ENCODE results near the gene GUCY2F.

Gene GUCY2F

DNA sequence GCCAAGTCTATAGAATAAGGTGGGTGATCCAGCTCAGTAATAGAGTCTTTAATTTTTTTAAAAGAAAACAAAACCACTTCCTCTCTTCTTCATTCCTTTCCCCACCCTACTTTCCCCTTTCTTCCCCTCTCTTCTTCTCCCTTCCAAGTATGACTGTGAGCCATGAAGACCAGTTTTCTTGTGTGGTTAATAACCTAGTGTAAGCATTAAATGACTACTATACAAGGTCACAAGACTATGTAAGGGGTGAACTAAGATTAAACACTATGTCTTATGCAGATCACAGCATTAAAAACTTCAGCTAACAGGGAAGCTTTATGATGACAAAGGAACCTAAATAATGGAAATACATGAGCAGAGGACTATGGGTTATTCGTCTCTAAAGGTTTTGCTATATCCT, 135.4 kb downstream of the GUCY2F start:
- no peaks in the 10 kb centered on the region for H4K20me1 ChIP-seq (ENCODE audit: insufficient read depth, low read length, poor library complexity, severe bottlenecking)
- no peaks in the 10 kb centered on the region for H3K27me3 ChIP-seq (ENCODE audit: insufficient read depth, low read length, poor library complexity, severe bottlenecking)
- H3K36me3 ChIP-seq (ENCODE audit: insufficient read depth, low read length) = no peaks in the 10 kb centered on the region
- H3K9me2 ChIP-seq (replicated peaks; ENCODE audit: low read depth, low read length) = no peaks in the 10 kb centered on the region
- no peak for TF ChIP-seq EZH2phosphoT487 (IDR thresholded peaks at IDR 0.05; ENCODE audit: borderline replicate concordance)
- no peak for TF ChIP-seq CTCF (conservative IDR thresholded peaks at IDR 0.05; ENCODE audit: low read length)
- no peak overlapping the region for H3K4me2 ChIP-seq (ENCODE audit: low read depth, low read length, poor library complexity, severe bottlenecking)
- H3K4me3 ChIP-seq (ENCODE audit: low read length, poor library complexity, severe bottlenecking) = no peak overlapping the region
- H3F3A ChIP-seq (ENCODE audit: low read depth) = no peaks in the 10 kb centered on the region
- H3K9me3 ChIP-seq (ENCODE audit: insufficient read depth, low read depth, low read length) = no peaks in the 10 kb centered on the region
- H3K9ac ChIP-seq (ENCODE audit: low read depth, low read length, poor library complexity, severe bottlenecking) = no peak overlapping the region
- no peak overlapping the region for H2AFZ ChIP-seq (ENCODE audit: low read length)
- H3K4me1 ChIP-seq (ENCODE audit: insufficient read depth, low read length, poor library complexity, severe bottlenecking) = peaks cover 22% of the 10 kb centered on the region
- no peaks in the 10 kb centered on the region for H3K79me2 ChIP-seq (ENCODE audit: insufficient read depth, low read length)

GRCh38 chrX:109345856-109346255, 136.0 kb downstream of the GUCY2F start:
- no peaks in the 10 kb centered on the region for H3K9me3 ChIP-seq (ENCODE audit: insufficient read depth, low read depth, low read length)
- no peaks in the 10 kb centered on the region for H3K27me3 ChIP-seq (ENCODE audit: insufficient read depth, low read length, poor library complexity, severe bottlenecking)
- H3K9ac ChIP-seq (ENCODE audit: low read depth, low read length, poor library complexity, severe bottlenecking) = no peak overlapping the region
- H3K79me2 ChIP-seq (ENCODE audit: insufficient read depth, low read length) = no peaks in the 10 kb centered on the region
- no peak overlapping the region for H3K4me3 ChIP-seq (ENCODE audit: low read length, poor library complexity, severe bottlenecking)
- H3K9me2 ChIP-seq (replicated peaks; ENCODE audit: low read depth, low read length) = no peaks in the 10 kb centered on the region
- no peak overlapping the region for H2AFZ ChIP-seq (ENCODE audit: low read length)
- peaks cover 22% of the 10 kb centered on the region for H3K4me1 ChIP-seq (ENCODE audit: insufficient read depth, low read length, poor library complexity, severe bottlenecking)
- no peaks in the 10 kb centered on the region for H3F3A ChIP-seq (ENCODE audit: low read depth)
- TF ChIP-seq CTCF (conservative IDR thresholded peaks at IDR 0.05; ENCODE audit: low read length) = no peak
- no peak for TF ChIP-seq EZH2phosphoT487 (IDR thresholded peaks at IDR 0.05; ENCODE audit: borderline replicate concordance)
- H4K20me1 ChIP-seq (ENCODE audit: insufficient read depth, low read length, poor library complexity, severe bottlenecking) = no peaks in the 10 kb centered on the region
- H3K36me3 ChIP-seq (ENCODE audit: insufficient read depth, low read length) = no peaks in the 10 kb centered on the region
- H3K4me2 ChIP-seq (ENCODE audit: low read depth, low read length, poor library complexity, severe bottlenecking) = no peak overlapping the region

DNA sequence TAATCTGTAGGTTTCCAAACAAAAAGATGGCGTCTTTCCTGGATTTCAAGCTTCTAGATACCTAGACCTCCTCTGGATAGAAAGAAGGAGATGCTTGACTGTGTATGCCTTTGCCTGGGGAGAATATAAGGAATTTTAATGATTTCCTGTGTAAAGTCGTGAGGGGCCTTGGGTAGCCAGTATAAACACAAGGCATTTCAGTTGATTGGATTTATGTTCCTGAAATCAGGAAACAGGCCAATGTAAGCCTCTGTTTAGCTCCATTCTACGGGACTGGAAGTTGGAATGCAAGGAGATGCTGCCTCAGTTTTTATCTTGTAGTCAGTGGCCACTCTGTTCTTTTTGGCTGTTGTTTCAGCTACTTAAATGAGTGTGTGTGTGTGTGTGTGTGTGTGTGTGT, 137.2 kb downstream of the GUCY2F start:
- H3K36me3 ChIP-seq (ENCODE audit: insufficient read depth, low read length) = no peaks in the 10 kb centered on the region
- no peaks in the 10 kb centered on the region for H3F3A ChIP-seq (ENCODE audit: low read depth)
- H4K20me1 ChIP-seq (ENCODE audit: insufficient read depth, low read length, poor library complexity, severe bottlenecking) = no peaks in the 10 kb centered on the region
- peaks cover 22% of the 10 kb centered on the region for H3K4me1 ChIP-seq (ENCODE audit: insufficient read depth, low read length, poor library complexity, severe bottlenecking)
- H3K9ac ChIP-seq (ENCODE audit: low read depth, low read length, poor library complexity, severe bottlenecking) = no peak overlapping the region
- no peak for TF ChIP-seq EZH2phosphoT487 (IDR thresholded peaks at IDR 0.05; ENCODE audit: borderline replicate concordance)
- no peak for TF ChIP-seq CTCF (conservative IDR thresholded peaks at IDR 0.05; ENCODE audit: low read length)
- H3K79me2 ChIP-seq (ENCODE audit: insufficient read depth, low read length) = no peaks in the 10 kb centered on the region
- no peak overlapping the region for H3K4me2 ChIP-seq (ENCODE audit: low read depth, low read length, poor library complexity, severe bottlenecking)
- H2AFZ ChIP-seq (ENCODE audit: low read length) = no peak overlapping the region
- H3K9me3 ChIP-seq (ENCODE audit: insufficient read depth, low read depth, low read length) = no peaks in the 10 kb centered on the region
- no peaks in the 10 kb centered on the region for H3K9me2 ChIP-seq (replicated peaks; ENCODE audit: low read depth, low read length)
- no peaks in the 10 kb centered on the region for H3K27me3 ChIP-seq (ENCODE audit: insufficient read depth, low read length, poor library complexity, severe bottlenecking)
- no peak overlapping the region for H3K4me3 ChIP-seq (ENCODE audit: low read length, poor library complexity, severe bottlenecking)

All from Loucy (cell line).